IMR-90 (cell line): ENCODE data around the gene ERV3-1. TPM values are rescaled to one million over a fixed set of nuclear protein-coding genes. Genes with fewer than 3 reads are reported as not detected.
A peak's percentile ranks its signal among the peaks of the same experiment; 100 is the strongest.

ENCODE experiments used
- ATAC-seq: fragments of 200-7000 bp; cut with Tn5 transposase; 2 replicates; pipeline ENCODE4 v1.9.1; 2020; ENCODE audit warnings: low read depth, mild to moderate bottlenecking, moderate library complexity
- BruUV-seq: library from RNA; stranded (reverse); fragments of 400-500 nt; replicated peaks from 2 replicates; lab custom pipeline; 2021; lab: Mats Ljungman, UMichigan
- CTCF ChIA-PET: fragments of 300-600 bp; formaldehyde crosslinking; extraction: SDS; loops from one replicate; lab custom pipeline; 2021; ENCODE audit warnings: antibody characterized with exemption; lab: Yijun Ruan, JAX
- POLR2A ChIA-PET: fragments of 300-600 bp; sonication (Branson Sonifier 250); formaldehyde crosslinking; loops from one replicate; lab custom pipeline; 2022; ENCODE audit warnings: antibody characterized with exemption; ENCODE audit not compliant: unreplicated experiment; lab: Charles Lee
- DNase-seq: peaks from one replicate; pipeline ENCODE4 v3.0.0; 2013
- H2AFZ ChIP-seq: replicated peaks from 2 replicates; pipeline ENCODE3; 2013; ENCODE audit warnings: low read length, mild to moderate bottlenecking; ENCODE audit not compliant: poor library complexity
- H2AK5ac ChIP-seq: 2 replicates; pipeline ENCODE4 v1.6.1; 2013; ENCODE audit warnings: low read depth, low read length, inconsistent platforms
- H2AK9ac ChIP-seq: replicated peaks from 2 replicates; pipeline ENCODE3; 2013; ENCODE audit warnings: mild to moderate bottlenecking, low read depth, low read length, moderate library complexity; ENCODE audit not compliant: poor library complexity
- H2BK120ac ChIP-seq: 2 replicates; pipeline ENCODE4 v1.6.1; 2013; ENCODE audit warnings: low read depth, low read length, inconsistent platforms
- H2BK15ac ChIP-seq: 3 replicates; pipeline ENCODE4 v1.6.1; 2013; ENCODE audit warnings: low read depth, low read length, inconsistent platforms
- H2BK20ac ChIP-seq: 2 replicates; pipeline ENCODE4 v1.6.1; 2013; ENCODE audit warnings: low read depth, mild to moderate bottlenecking, inconsistent platforms, low read length, moderate library complexity
- H2BK5ac ChIP-seq: 2 replicates; pipeline ENCODE4 v1.6.1; 2013; ENCODE audit warnings: mild to moderate bottlenecking, low read depth, low read length, inconsistent platforms; ENCODE audit not compliant: poor library complexity, severe bottlenecking
- H3K14ac ChIP-seq: replicated peaks from 2 replicates; pipeline ENCODE4 v1.6.1; 2013; ENCODE audit warnings: low read depth, low read length, inconsistent platforms
- H3K18ac ChIP-seq: 2 replicates; pipeline ENCODE4 v1.6.1; 2013; ENCODE audit warnings: low read depth, low read length, control low read depth
- H3K23ac ChIP-seq: 2 replicates; pipeline ENCODE4 v1.6.1; 2013; ENCODE audit warnings: low read depth, low read length, inconsistent platforms
- H3K27ac ChIP-seq: 2 replicates; pipeline ENCODE4 v1.5.1; 2013; ENCODE audit warnings: mild to moderate bottlenecking, control low read depth, low read length; ENCODE audit not compliant: insufficient read depth
- H3K27me3 ChIP-seq: 2 replicates; pipeline ENCODE4 v1.6.1; 2013; ENCODE audit warnings: low read length; ENCODE audit not compliant: control insufficient read depth, insufficient read depth
- H3K36me3 ChIP-seq: 2 replicates; pipeline ENCODE4 v1.6.1; 2013; ENCODE audit warnings: low read length, mixed read lengths; ENCODE audit not compliant: control insufficient read depth, insufficient read depth
- H3K4ac ChIP-seq: 2 replicates; pipeline ENCODE4 v1.6.1; 2013; ENCODE audit warnings: low read depth, low read length, inconsistent platforms
- H3K4me1 ChIP-seq: 2 replicates; pipeline ENCODE4 v1.6.1; 2013; ENCODE audit warnings: low read length, mixed read lengths; ENCODE audit not compliant: control insufficient read depth, insufficient read depth
- H3K4me2 ChIP-seq: 2 replicates; pipeline ENCODE4 v1.6.1; 2013; ENCODE audit warnings: low read depth, mild to moderate bottlenecking, control low read depth, low read length, moderate library complexity
- H3K4me3 ChIP-seq: 2 replicates; pipeline ENCODE4 v1.5.1; 2013; ENCODE audit warnings: low read depth, mild to moderate bottlenecking, control low read depth, low read length, moderate library complexity; ENCODE audit not compliant: insufficient read depth
- H3K56ac ChIP-seq: 2 replicates; pipeline ENCODE4 v1.6.1; 2013; ENCODE audit warnings: low read length, inconsistent platforms; ENCODE audit not compliant: insufficient read depth; ENCODE audit errors: extremely low read depth
- H3K79me1 ChIP-seq, 2 experiments: 2 replicates each; pipeline ENCODE4 v1.6.1; 2013; ENCODE audit warnings: low read length in 2 of 2, inconsistent platforms in 1 of 2, low read depth in 1 of 2
- H3K9ac ChIP-seq: 2 replicates; pipeline ENCODE4 v1.6.1; 2013; ENCODE audit warnings: low read depth, low read length, control low read depth
- H3K9me1 ChIP-seq: 2 replicates; pipeline ENCODE4 v1.6.1; 2013; ENCODE audit warnings: low read length, inconsistent platforms; ENCODE audit not compliant: insufficient read depth
- H3K9me3 ChIP-seq: 2 replicates; pipeline ENCODE4 v1.6.1; 2013; ENCODE audit warnings: low read length; ENCODE audit not compliant: control insufficient read depth, insufficient read depth
- H4K20me1 ChIP-seq: 2 replicates; pipeline ENCODE4 v1.6.1; 2013; ENCODE audit warnings: low read length, inconsistent platforms; ENCODE audit not compliant: insufficient read depth
- H4K5ac ChIP-seq: 2 replicates; pipeline ENCODE4 v1.6.1; 2013; ENCODE audit warnings: mild to moderate bottlenecking, low read depth, low read length, control low read depth
- H4K8ac ChIP-seq, 2 experiments: 2 replicates each; pipeline ENCODE4 v1.6.1; 2013; ENCODE audit warnings: low read depth in 2 of 2, low read length in 2 of 2, control low read depth in 1 of 2, inconsistent platforms in 1 of 2
- H4K91ac ChIP-seq: 2 replicates; pipeline ENCODE4 v1.6.1; 2013; ENCODE audit warnings: low read depth, low read length, inconsistent platforms; ENCODE audit not compliant: insufficient read depth
- BHLHE40 ChIP-seq: fragments of 150-350 bp; IDR thresholded peaks from 2 replicates; pipeline ENCODE4 v1.6.1; 2016; ENCODE audit warnings: mild to moderate bottlenecking, low read depth, low read length
- CEBPB ChIP-seq: IDR thresholded peaks from 2 replicates; pipeline ENCODE4 v1.6.1; 2012; ENCODE audit warnings: low read depth, low read length, improper control_type of control experiment
- CHD1 ChIP-seq: IDR thresholded peaks from 2 replicates; pipeline ENCODE4 v1.6.1; 2012; ENCODE audit warnings: low read depth, low read length, improper control_type of control experiment
- FOS ChIP-seq: fragments of 150-350 bp; IDR thresholded peaks from 2 replicates; pipeline ENCODE4 v1.6.1; 2016; ENCODE audit warnings: low read depth, low read length
- MAFK ChIP-seq: IDR thresholded peaks from 2 replicates; pipeline ENCODE4 v1.6.1; 2012; ENCODE audit warnings: low read depth, low read length, improper control_type of control experiment
- MAZ ChIP-seq: IDR thresholded peaks from 2 replicates; pipeline ENCODE4 v1.6.1; 2012; ENCODE audit warnings: low read depth, mild to moderate bottlenecking, low read length, improper control_type of control experiment, moderate library complexity, borderline replicate concordance
- MXI1 ChIP-seq: IDR thresholded peaks from 2 replicates; pipeline ENCODE4 v1.6.1; 2012; ENCODE audit warnings: low read depth, mild to moderate bottlenecking, low read length, moderate library complexity, borderline replicate concordance
- NFE2L2 ChIP-seq: fragments of 150-350 bp; IDR thresholded peaks from 2 replicates; pipeline ENCODE4 v1.6.1; 2016; ENCODE audit warnings: low read depth, mild to moderate bottlenecking, low read length
- POLR2A ChIP-seq: IDR thresholded peaks from 2 replicates; pipeline ENCODE4 v1.6.1; 2012; ENCODE audit warnings: mild to moderate bottlenecking, low read depth, low read length
- RAD21 ChIP-seq: IDR thresholded peaks from 2 replicates; pipeline ENCODE4 v1.6.1; 2012; ENCODE audit warnings: low read length, improper control_type of control experiment
- RCOR1 ChIP-seq: IDR thresholded peaks from 2 replicates; pipeline ENCODE4 v1.6.1; 2012; ENCODE audit warnings: mild to moderate bottlenecking, low read length, improper control_type of control experiment; ENCODE audit not compliant: insufficient replicate concordance
- RFX5 ChIP-seq: IDR thresholded peaks from 2 replicates; pipeline ENCODE4 v1.8.0; 2012; ENCODE audit warnings: low read depth, mild to moderate bottlenecking, low read length, moderate library complexity
- SMC3 ChIP-seq: fragments of 150-350 bp; IDR thresholded peaks from 2 replicates; pipeline ENCODE4 v1.6.1; 2016; ENCODE audit warnings: low read depth, mild to moderate bottlenecking, antibody characterized with exemption, low read length, moderate library complexity
- USF2 ChIP-seq: fragments of 150-350 bp; IDR thresholded peaks from 2 replicates; pipeline ENCODE4 v1.6.1; 2017; ENCODE audit warnings: mild to moderate bottlenecking, antibody characterized with exemption, low read length, low read depth
- WGBS, 2 experiments: methylation state at CpG; one replicate each; pipeline versions ENCODE4 v1.1.5 to v1.1.7; 2013; ENCODE audit warnings: missing lambda C conversion rate in 2 of 2; ENCODE audit not compliant: insufficient read length in 1 of 2; ENCODE audit errors: extremely low coverage in 2 of 2; 5-methylcytosine and 5-hydroxymethylcytosine counted together
- dilution Hi-C: fragments of 300-500 bp; cut with HindIII; formaldehyde crosslinking; loops from one replicate; pipeline ENCODE4 v1.14.3; 2018; ENCODE audit warnings: low sequenced_read_pairs; ENCODE audit not compliant: unreplicated experiment
- in situ Hi-C: fragments of 300-500 bp; cut with MboI; formaldehyde crosslinking; loops from 3 replicates; pipeline ENCODE4 v1.14.3; 2019; ENCODE audit warnings: low sequenced_read_pairs, inconsistent platforms, mixed read lengths
- intact Hi-C: fragments of 100-400 bp; cut with micrococcal nuclease; formaldehyde crosslinking; loops from 2 replicates; pipeline ENCODE4 v1.10.0; 2022
- polyA plus RNA-seq, 3 experiments: library from polyadenylated mRNA; depleted of rRNA; stranded (reverse); fragments of >200 nt; gene quantifications; 2 replicates each; pipeline ENCODE4 v1.2.3, GENCODE V29; 2012; ENCODE audit warnings: low replicate concordance in 1 of 3
- total RNA-seq: library from RNA; depleted of rRNA; stranded (reverse); fragments of >200 nt; gene quantifications from 2 replicates; pipeline ENCODE4 v1.2.3, GENCODE V29; 2012
- TF ChIP-seq, protein P1 (sequence below): conservative IDR thresholded peaks from 2 replicates; pipeline ENCODE4 v1.5.1; 2012; ENCODE audit warnings: mild to moderate bottlenecking, low read depth, low read length, improper control_type of control experiment
- TF ChIP-seq, protein P2 (sequence below): fragments of 150-350 bp; IDR thresholded peaks from 2 replicates; pipeline ENCODE4 v1.6.1; 2016; ENCODE audit warnings: low read depth, mild to moderate bottlenecking, low read length, moderate library complexity, borderline replicate concordance

Gene ERV3-1
- total and polyA plus RNA-seq, 2 of the 4 experiments (the other 2 are of a cell fraction): 7.0 to 11.8 TPM

- POLR2A ChIA-PET: no interaction called here
- no peak overlapping the region for H2AK9ac ChIP-seq
- peaks cover 3% of the 10 kb centered on the region; the same call in 1 of the 2 replicates for H3K9me3 ChIP-seq
- CTCF ChIA-PET: interaction anchor here (2.3 kb wide), 1 partner anchor 356 kb away, joined by 15 read pairs; no protein-coding TSS in a partner anchor
- H2BK5ac ChIP-seq: no peak overlapping the region
- H4K5ac ChIP-seq: no peak overlapping the region
- H4K20me1 ChIP-seq: no peaks in the 10 kb centered on the region
- H2BK15ac ChIP-seq: no peak overlapping the region
- H3K79me1 ChIP-seq: no peaks in the 10 kb centered on the region
- no peak overlapping the region for H3K9ac ChIP-seq
- no peaks in the 10 kb centered on the region for H3K9me1 ChIP-seq
- DNase-seq (peak; percentile 54), ATAC-seq (peak; percentile 94)
- no peaks in the 10 kb centered on the region for H3K36me3 ChIP-seq
- H2BK20ac ChIP-seq: no peak overlapping the region
- no peak overlapping the region for H3K23ac ChIP-seq
- H3K14ac ChIP-seq: no peak overlapping the region
- in situ Hi-C loops (loop anchor here (5.0 kb wide), 1 partner anchor 356 kb away; no protein-coding TSS in a partner anchor), dilution Hi-C loops (no loop called here), intact Hi-C loops (loop anchor here (1.0 kb wide), 2 partner anchors 356 to 496 kb away; no protein-coding TSS in a partner anchor)
- WGBS, 2 experiments: no CpG with 5 or more reads among the region's 1 CpG
- no peak overlapping the region for H3K4ac ChIP-seq
- H4K91ac ChIP-seq: no peak overlapping the region
- no peak for TF ChIP-seq BHLHE40
- TF ChIP-seq RAD21: peak; percentile 84
- no peak for TF ChIP-seq USF2
- no peak for TF ChIP-seq CHD1
- TF ChIP-seq RFX5: no peak
- TF ChIP-seq, protein P1, sequence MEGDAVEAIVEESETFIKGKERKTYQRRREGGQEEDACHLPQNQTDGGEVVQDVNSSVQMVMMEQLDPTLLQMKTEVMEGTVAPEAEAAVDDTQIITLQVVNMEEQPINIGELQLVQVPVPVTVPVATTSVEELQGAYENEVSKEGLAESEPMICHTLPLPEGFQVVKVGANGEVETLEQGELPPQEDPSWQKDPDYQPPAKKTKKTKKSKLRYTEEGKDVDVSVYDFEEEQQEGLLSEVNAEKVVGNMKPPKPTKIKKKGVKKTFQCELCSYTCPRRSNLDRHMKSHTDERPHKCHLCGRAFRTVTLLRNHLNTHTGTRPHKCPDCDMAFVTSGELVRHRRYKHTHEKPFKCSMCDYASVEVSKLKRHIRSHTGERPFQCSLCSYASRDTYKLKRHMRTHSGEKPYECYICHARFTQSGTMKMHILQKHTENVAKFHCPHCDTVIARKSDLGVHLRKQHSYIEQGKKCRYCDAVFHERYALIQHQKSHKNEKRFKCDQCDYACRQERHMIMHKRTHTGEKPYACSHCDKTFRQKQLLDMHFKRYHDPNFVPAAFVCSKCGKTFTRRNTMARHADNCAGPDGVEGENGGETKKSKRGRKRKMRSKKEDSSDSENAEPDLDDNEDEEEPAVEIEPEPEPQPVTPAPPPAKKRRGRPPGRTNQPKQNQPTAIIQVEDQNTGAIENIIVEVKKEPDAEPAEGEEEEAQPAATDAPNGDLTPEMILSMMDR: peak; percentile 82
- no peak for TF ChIP-seq POLR2A
- no peak for TF ChIP-seq RCOR1
- no peak for TF ChIP-seq MXI1
- no peak for TF ChIP-seq FOS
- TF ChIP-seq, protein P2, sequence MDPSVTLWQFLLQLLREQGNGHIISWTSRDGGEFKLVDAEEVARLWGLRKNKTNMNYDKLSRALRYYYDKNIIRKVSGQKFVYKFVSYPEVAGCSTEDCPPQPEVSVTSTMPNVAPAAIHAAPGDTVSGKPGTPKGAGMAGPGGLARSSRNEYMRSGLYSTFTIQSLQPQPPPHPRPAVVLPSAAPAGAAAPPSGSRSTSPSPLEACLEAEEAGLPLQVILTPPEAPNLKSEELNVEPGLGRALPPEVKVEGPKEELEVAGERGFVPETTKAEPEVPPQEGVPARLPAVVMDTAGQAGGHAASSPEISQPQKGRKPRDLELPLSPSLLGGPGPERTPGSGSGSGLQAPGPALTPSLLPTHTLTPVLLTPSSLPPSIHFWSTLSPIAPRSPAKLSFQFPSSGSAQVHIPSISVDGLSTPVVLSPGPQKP: no peak
- no peak for TF ChIP-seq NFE2L2
- no peak for TF ChIP-seq MAFK
- TF ChIP-seq SMC3: peak; percentile 71
- no peak for TF ChIP-seq MAZ
- no peak for TF ChIP-seq CEBPB
- peaks cover 20% of the 10 kb centered on the region for H3K27me3 ChIP-seq
- no peak overlapping the region for H2AFZ ChIP-seq
- H3K56ac ChIP-seq: no peak overlapping the region
- no peak overlapping the region for H4K8ac ChIP-seq
- H3K27ac ChIP-seq: no peak overlapping the region
- no peak overlapping the region for H2BK120ac ChIP-seq
- H3K4me1 ChIP-seq: no peaks in the 10 kb centered on the region
- H3K4me3 ChIP-seq: no peak overlapping the region
- BruUV-seq: no TSS peak
- H3K4me2 ChIP-seq: no peak overlapping the region
- H3K18ac ChIP-seq: no peak overlapping the region
- no peak overlapping the region for H2AK5ac ChIP-seq
These were observed 55.1 kb downstream of the ERV3-1 start for GRCh38 chr7:64951250-64951848.
